HepG2 (cell line): ENCODE results near the gene MCM8. TPM values are rescaled to one million over a fixed set of nuclear protein-coding genes. Genes with fewer than 3 reads are reported as not detected.

ENCODE experiments used
- ATF7 ChIP-seq, 2 experiments: fragments of 450-650 bp in 1 of 2; sonication (generic) in 1 of 2; formaldehyde crosslinking in 1 of 2; IDR thresholded peaks; 2 replicates each; pipeline versions ENCODE4 v1.4.0 to v1.6.1; 2016 to 2020; ENCODE audit warnings: antibody characterized with exemption in 1 of 2, mild to moderate bottlenecking in 1 of 2, missing genetic modification reagents in 1 of 2
- BHLHE40 ChIP-seq: IDR thresholded peaks from 2 replicates; pipeline ENCODE4 v1.6.1; 2011; ENCODE audit warnings: low read length, improper control_type of control experiment
- CBX5 ChIP-seq: sonication (generic); formaldehyde crosslinking; IDR thresholded peaks from 2 replicates; pipeline ENCODE4 v1.4.0; 2020; ENCODE audit warnings: missing genetic modification reagents, borderline replicate concordance
- CCDC6 ChIP-seq: sonication (generic); formaldehyde crosslinking; IDR thresholded peaks from 2 replicates; pipeline ENCODE4 v1.8.1; 2022; ENCODE audit warnings: mild to moderate bottlenecking, missing genetic modification reagents, moderate library complexity
- CEBPZ ChIP-seq: IDR thresholded peaks from 2 replicates; pipeline ENCODE4 v1.6.1; 2012; ENCODE audit warnings: low read length, improper control_type of control experiment
- DMTF1 ChIP-seq: sonication (generic); formaldehyde crosslinking; IDR thresholded peaks from 2 replicates; pipeline ENCODE4 v1.4.0; 2020; ENCODE audit warnings: mild to moderate bottlenecking, missing genetic modification reagents
- ESRRA ChIP-seq: sonication (generic); formaldehyde crosslinking; IDR thresholded peaks from 2 replicates; pipeline ENCODE4 v1.5.1; 2020; ENCODE audit warnings: mild to moderate bottlenecking, low read depth, missing genetic modification reagents
- GABPB1 ChIP-seq: IDR thresholded peaks from 2 replicates; pipeline ENCODE4 v1.6.1; 2016; ENCODE audit warnings: mild to moderate bottlenecking, missing genetic modification reagents, moderate library complexity, missing compliant biosample characterization
- GATAD2A ChIP-seq: IDR thresholded peaks from 2 replicates; pipeline ENCODE4 v1.6.1; 2016
- KLF11 ChIP-seq: IDR thresholded peaks from 2 replicates; pipeline ENCODE4 v1.6.1; 2016; ENCODE audit warnings: missing compliant biosample characterization
- MAFG ChIP-seq: sonication (generic); formaldehyde crosslinking; IDR thresholded peaks from 2 replicates; pipeline ENCODE4 v1.5.1; 2020; ENCODE audit warnings: mild to moderate bottlenecking, missing genetic modification reagents
- MXI1 ChIP-seq: IDR thresholded peaks from 3 replicates; pipeline ENCODE4 v1.6.1; 2012; ENCODE audit warnings: low read depth, low read length, inconsistent platforms, borderline replicate concordance
- NFE2L1 ChIP-seq: sonication (generic); formaldehyde crosslinking; IDR thresholded peaks from 2 replicates; pipeline ENCODE4 v1.4.0; 2020; ENCODE audit warnings: missing genetic modification reagents, mild to moderate bottlenecking, borderline replicate concordance
- PCBP1 ChIP-seq: fragments of 200-400 bp; formaldehyde crosslinking; IDR thresholded peaks from 2 replicates; pipeline ENCODE4 v1.6.1; 2017; ENCODE audit warnings: mild to moderate bottlenecking, low read depth, low read length, borderline replicate concordance
- PHF5A ChIP-seq: IDR thresholded peaks from one replicate; pipeline ENCODE4 v1.6.1; 2018; ENCODE audit warnings: low read depth, missing genetic modification reagents; ENCODE audit not compliant: unreplicated experiment
- POGK ChIP-seq: sonication (generic); formaldehyde crosslinking; conservative IDR thresholded peaks from 2 replicates; pipeline ENCODE4 v1.8.0; 2022; ENCODE audit warnings: mild to moderate bottlenecking, moderate library complexity, missing genetic modification reagents
- SMC3 ChIP-seq: IDR thresholded peaks from 2 replicates; pipeline ENCODE4 v1.6.1; 2011; ENCODE audit warnings: low read length, improper control_type of control experiment
- U2AF2 ChIP-seq: fragments of 200-400 bp; formaldehyde crosslinking; IDR thresholded peaks from 2 replicates; pipeline ENCODE4 v1.6.1; 2017; ENCODE audit warnings: low read depth, mild to moderate bottlenecking, low read length
- ZFP62 ChIP-seq: sonication (generic); formaldehyde crosslinking; IDR thresholded peaks from 2 replicates; pipeline ENCODE4 v1.4.0; 2020; ENCODE audit warnings: missing genetic modification reagents
- ZNF33B ChIP-seq: sonication (generic); formaldehyde crosslinking; IDR thresholded peaks from 2 replicates; pipeline ENCODE4 v1.5.1; 2020; ENCODE audit warnings: mild to moderate bottlenecking, missing genetic modification reagents
- ZNF343 ChIP-seq: sonication (generic); formaldehyde crosslinking; IDR thresholded peaks from 2 replicates; pipeline ENCODE4 v1.4.0; 2020; ENCODE audit warnings: mild to moderate bottlenecking, missing genetic modification reagents
- ZNF44 ChIP-seq: sonication (generic); formaldehyde crosslinking; IDR thresholded peaks from 2 replicates; pipeline ENCODE4 v1.5.1; 2020; ENCODE audit warnings: mild to moderate bottlenecking, missing genetic modification reagents
- ZNF891 ChIP-seq: sonication (generic); formaldehyde crosslinking; IDR thresholded peaks from 2 replicates; pipeline ENCODE4 v1.5.0; 2020; ENCODE audit warnings: mild to moderate bottlenecking, missing genetic modification reagents
- polyA plus RNA-seq, 8 experiments: library from polyadenylated mRNA; depleted of rRNA in 3 of 8; stranded (reverse) in 7 of 8; unstranded in 1 of 8; fragments of >200 nt; fragmentation: Illumina TruSeq in 4 of 8; extraction: Trizol in 4 of 8; gene quantifications; 2 replicates each; pipeline versions ENCODE4 v1.2.1 to v1.2.3, GENCODE V29; 2011 to 2016; ENCODE audit warnings: low read depth in 4 of 8, missing spikeins in 1 of 8, mixed read lengths in 1 of 8; ENCODE audit not compliant: insufficient read depth in 1 of 8
- total RNA-seq, 5 experiments: library from RNA; depleted of rRNA; stranded (reverse); fragments of >200 nt; fragmentation: Illumina TruSeq; extraction: Trizol; gene quantifications; 2 replicates each; pipeline ENCODE4 v1.2.3, GENCODE V29; 2016; ENCODE audit warnings: low read depth in 1 of 5
- TF ChIP-seq, protein P1 (sequence below): sonication (generic); formaldehyde crosslinking; IDR thresholded peaks from 2 replicates; pipeline ENCODE4 v1.4.0; 2020; ENCODE audit warnings: mild to moderate bottlenecking, missing genetic modification reagents

The MCM8 gene
- total and polyA plus RNA-seq, 2 of the 13 experiments (the other 11 are each of a cell fraction or from before 2014, with no cell fraction given) = 11.5 to 59.3 TPM

- TF ChIP-seq ZNF44 (CRISPR knock-in tag) (no peak), ATF7 (IDR thresholded peaks at IDR 0.05) (no peak), ATF7 (CRISPR knock-in tag; IDR thresholded peaks at IDR 0.05) (no peak), KLF11 (CRISPR knock-in tag) (no peak), ZNF891 (CRISPR knock-in tag) (no peak), SMC3 (no peak), DMTF1 (CRISPR knock-in tag) (no peak), ESRRA (CRISPR knock-in tag) (no peak), CEBPZ (no peak), CBX5 (CRISPR knock-in tag) (0 out of 2 replicates have a peak, but pooled peaks have one; percentile 48), U2AF2 (no peak), BHLHE40 (no peak), GATAD2A (no peak), CCDC6 (CRISPR knock-in tag) (no peak), ZNF33B (CRISPR knock-in tag) (no peak), GABPB1 (0 out of 2 replicates have a peak, but pooled peaks have one; percentile 8), NFE2L1 (no peak), POGK (CRISPR knock-in tag) (0 out of 2 replicates have a peak, but pooled peaks have one; percentile 6), MAFG (no peak), ZNF343 (no peak), ZFP62 (CRISPR knock-in tag) (no peak), MXI1 (no peak), PCBP1 (no peak), PHF5A (no peak)
- TF ChIP-seq, protein P1, sequence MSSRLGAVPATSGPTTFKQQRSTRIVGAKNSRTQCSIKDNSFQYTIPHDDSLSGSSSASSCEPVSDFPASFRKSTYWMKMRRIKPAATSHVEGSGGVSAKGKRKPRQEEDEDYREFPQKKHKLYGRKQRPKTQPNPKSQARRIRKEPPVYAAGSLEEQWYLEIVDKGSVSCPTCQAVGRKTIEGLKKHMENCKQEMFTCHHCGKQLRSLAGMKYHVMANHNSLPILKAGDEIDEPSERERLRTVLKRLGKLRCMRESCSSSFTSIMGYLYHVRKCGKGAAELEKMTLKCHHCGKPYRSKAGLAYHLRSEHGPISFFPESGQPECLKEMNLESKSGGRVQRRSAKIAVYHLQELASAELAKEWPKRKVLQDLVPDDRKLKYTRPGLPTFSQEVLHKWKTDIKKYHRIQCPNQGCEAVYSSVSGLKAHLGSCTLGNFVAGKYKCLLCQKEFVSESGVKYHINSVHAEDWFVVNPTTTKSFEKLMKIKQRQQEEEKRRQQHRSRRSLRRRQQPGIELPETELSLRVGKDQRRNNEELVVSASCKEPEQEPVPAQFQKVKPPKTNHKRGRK (CRISPR knock-in tag) = no peak
Observed at GRCh38 chr20:6008254-6008653, 57.8 kb downstream of the MCM8 start (continued).
